HepG2 (cell line): ENCODE measurements around the gene TGFBR1. TPM values are rescaled to one million over a fixed set of nuclear protein-coding genes. Genes with fewer than 3 reads are reported as not detected.

Source experiments
- ATF6 ChIP-seq: sonication (generic); formaldehyde crosslinking; conservative IDR thresholded peaks from 2 replicates; pipeline ENCODE4 v1.4.0; 2020; ENCODE audit warnings: missing genetic modification reagents
- HMGA1 ChIP-seq: sonication (generic); formaldehyde crosslinking; conservative IDR thresholded peaks from 2 replicates; pipeline ENCODE4 v1.4.0; 2020; ENCODE audit warnings: missing genetic modification reagents
- KAT2B ChIP-seq: fragments of 150-350 bp; IDR thresholded peaks from 2 replicates; pipeline ENCODE4 v1.6.1; 2014; ENCODE audit warnings: low read depth, low read length, borderline replicate concordance
- PBX2 ChIP-seq: IDR thresholded peaks from 2 replicates; pipeline ENCODE4 v1.6.1; 2016; ENCODE audit warnings: control low read depth
- PHF5A ChIP-seq: IDR thresholded peaks from one replicate; pipeline ENCODE4 v1.6.1; 2018; ENCODE audit warnings: low read depth, missing genetic modification reagents; ENCODE audit not compliant: unreplicated experiment
- POLR2AphosphoS2 ChIP-seq: IDR thresholded peaks from 2 replicates; pipeline ENCODE4 v1.6.1; 2011; ENCODE audit warnings: low read depth, low read length, improper control_type of control experiment
- TP53 ChIP-seq: sonication (generic); formaldehyde crosslinking; conservative IDR thresholded peaks from 2 replicates; pipeline ENCODE4 v1.4.0; 2020; ENCODE audit warnings: missing genetic modification reagents
- ZBED4 ChIP-seq: sonication (generic); formaldehyde crosslinking; IDR thresholded peaks from 2 replicates; pipeline ENCODE4 v1.4.0; 2020; ENCODE audit warnings: missing genetic modification reagents, borderline replicate concordance
- ZBTB8A ChIP-seq: sonication (generic); formaldehyde crosslinking; IDR thresholded peaks from 2 replicates; pipeline ENCODE4 v1.4.0; 2020; ENCODE audit warnings: mild to moderate bottlenecking, low read depth, missing genetic modification reagents, borderline replicate concordance
- ZFP62 ChIP-seq: sonication (generic); formaldehyde crosslinking; IDR thresholded peaks from 2 replicates; pipeline ENCODE4 v1.4.0; 2020; ENCODE audit warnings: missing genetic modification reagents
- ZHX2 ChIP-seq, 2 experiments: sonication (generic) in 1 of 2; formaldehyde crosslinking in 1 of 2; IDR thresholded peaks; 2 replicates each; pipeline versions ENCODE4 v1.6.1 to v1.9.0; 2014 to 2022; ENCODE audit warnings: antibody characterized with exemption in 1 of 2, borderline replicate concordance in 1 of 2, inconsistent platforms in 1 of 2, low read depth in 1 of 2, missing genetic modification reagents in 1 of 2
- ZNF550 ChIP-seq: sonication (generic); formaldehyde crosslinking; IDR thresholded peaks from 2 replicates; pipeline ENCODE4 v1.4.0; 2020; ENCODE audit warnings: mild to moderate bottlenecking, missing genetic modification reagents, borderline replicate concordance
- ZNF75D ChIP-seq: sonication (generic); formaldehyde crosslinking; IDR thresholded peaks from 2 replicates; pipeline ENCODE4 v1.8.1; 2023; ENCODE audit warnings: missing genetic modification reagents, mild to moderate bottlenecking, borderline replicate concordance
- ZSCAN20 ChIP-seq: sonication (generic); formaldehyde crosslinking; IDR thresholded peaks from 2 replicates; pipeline ENCODE4 v1.4.0; 2020; ENCODE audit warnings: missing genetic modification reagents, mild to moderate bottlenecking, borderline replicate concordance
- polyA plus RNA-seq, 8 experiments: library from polyadenylated mRNA; depleted of rRNA in 3 of 8; stranded (reverse) in 7 of 8; unstranded in 1 of 8; fragments of >200 nt; fragmentation: Illumina TruSeq in 4 of 8; extraction: Trizol in 4 of 8; gene quantifications; 2 replicates each; pipeline versions ENCODE4 v1.2.1 to v1.2.3, GENCODE V29; 2011 to 2016; ENCODE audit warnings: low read depth in 4 of 8, missing spikeins in 1 of 8, mixed read lengths in 1 of 8; ENCODE audit not compliant: insufficient read depth in 1 of 8
- total RNA-seq, 5 experiments: library from RNA; depleted of rRNA; stranded (reverse); fragments of >200 nt; fragmentation: Illumina TruSeq; extraction: Trizol; gene quantifications; 2 replicates each; pipeline ENCODE4 v1.2.3, GENCODE V29; 2016; ENCODE audit warnings: low read depth in 1 of 5

Gene TGFBR1
- total and polyA plus RNA-seq, 2 of the 13 experiments (the other 11 are each of a cell fraction or from before 2014, with no cell fraction given), result 16.8 to 23.9 TPM

- TF ChIP-seq ATF6 (CRISPR knock-in tag), result no peak
- TF ChIP-seq TP53 (CRISPR knock-in tag), result no peak
- TF ChIP-seq ZBTB8A (CRISPR knock-in tag), result no peak
- no peak for TF ChIP-seq ZSCAN20 (CRISPR knock-in tag)
- no peak for TF ChIP-seq ZNF75D (CRISPR knock-in tag)
- TF ChIP-seq PBX2 (CRISPR knock-in tag), result no peak
- no peak for TF ChIP-seq ZFP62 (CRISPR knock-in tag)
- no peak for TF ChIP-seq POLR2AphosphoS2
- TF ChIP-seq HMGA1 (CRISPR knock-in tag), result no peak
- no peak for TF ChIP-seq KAT2B
- TF ChIP-seq ZNF550 (CRISPR knock-in tag), result no peak
- no peak for TF ChIP-seq PHF5A (CRISPR knock-in tag)
- no peak for TF ChIP-seq ZBED4 (CRISPR knock-in tag)
- TF ChIP-seq ZHX2 (IDR thresholded peaks at IDR 0.05; ENCODE audit: low read depth), result 0 out of 2 replicates have a peak, but pooled peaks have one; percentile 27
- TF ChIP-seq ZHX2 (CRISPR knock-in tag; IDR thresholded peaks at IDR 0.05; ENCODE audit: borderline replicate concordance), result no peak
Observed at GRCh38 chr9:99105152-99106043, 485 bp downstream of the TGFBR1 start (continued).
